A673 (cell line): ENCODE results near the gene PPM1D. TPM values are rescaled to one million over a fixed set of nuclear protein-coding genes. Genes with fewer than 3 reads are reported as not detected.

Source experiments
- BruUV-seq: library from RNA; stranded (reverse); fragments of 400-500 nt; replicated peaks from 2 replicates; lab custom pipeline; 2021; lab: Mats Ljungman, UMichigan
- CTCF ChIA-PET: fragments of 300-600 bp; sonication (Branson Sonifier 250); formaldehyde crosslinking; loops from one replicate; lab custom pipeline; 2022; ENCODE audit warnings: antibody characterized with exemption; lab: Charles Lee
- POLR2A ChIA-PET: fragments of 300-600 bp; sonication (Branson Sonifier 250); formaldehyde crosslinking; loops from one replicate; lab custom pipeline; 2022; ENCODE audit warnings: antibody characterized with exemption; ENCODE audit not compliant: low non-redundant PET; lab: Charles Lee
- DNase-seq: peaks from one replicate; pipeline ENCODE4 v3.0.0-alpha.2; 2015; ENCODE audit warnings: low spot score
- H3K27ac ChIP-seq: fragments of 200-600 bp; sonication (generic); 2 replicates; pipeline ENCODE4 v1.5.1; 2016; ENCODE audit warnings: mixed run types, low read depth, mild to moderate bottlenecking, mixed read lengths, antibody characterized with exemption, low read length; ENCODE audit not compliant: poor library complexity, severe bottlenecking
- H3K27me3 ChIP-seq: fragments of 200-600 bp; sonication (generic); replicated peaks from 2 replicates; pipeline ENCODE4 v1.6.1; 2017; ENCODE audit warnings: mixed run types, low read depth, mild to moderate bottlenecking, mixed read lengths, antibody characterized with exemption, low read length; ENCODE audit not compliant: insufficient read depth, poor library complexity
- H3K36me3 ChIP-seq: fragments of 200-600 bp; sonication (generic); 2 replicates; pipeline ENCODE4 v1.6.1; 2016; ENCODE audit warnings: mixed run types, mild to moderate bottlenecking, mixed read lengths, antibody characterized with exemption, low read length; ENCODE audit not compliant: insufficient read depth, poor library complexity, severe bottlenecking
- H3K4me1 ChIP-seq: fragments of 200-600 bp; sonication (generic); 2 replicates; pipeline ENCODE4 v1.6.1; 2017; ENCODE audit warnings: mixed run types, mild to moderate bottlenecking, mixed read lengths, antibody characterized with exemption, low read length; ENCODE audit not compliant: insufficient read depth, poor library complexity, severe bottlenecking
- H3K4me3 ChIP-seq: fragments of 200-600 bp; sonication (generic); 2 replicates; pipeline ENCODE4 v1.5.1; 2016; ENCODE audit warnings: low read depth, mixed run types, mild to moderate bottlenecking, mixed read lengths, low read length; ENCODE audit not compliant: poor library complexity, severe bottlenecking
- H3K9me3 ChIP-seq: fragments of 200-600 bp; sonication (generic); 2 replicates; pipeline ENCODE4 v1.6.1; 2016; ENCODE audit warnings: mixed run types, low read depth, mild to moderate bottlenecking, mixed read lengths, antibody characterized with exemption, low read length; ENCODE audit not compliant: poor library complexity, severe bottlenecking
- EZH2 ChIP-seq: fragments of 200-600 bp; sonication (generic); IDR thresholded peaks from 2 replicates; pipeline ENCODE4 v1.6.1; 2017; ENCODE audit warnings: borderline replicate concordance, low read depth, mild to moderate bottlenecking, mixed read lengths, antibody characterized with exemption, low read length; ENCODE audit not compliant: poor library complexity, severe bottlenecking
- intact Hi-C: fragments of 100-400 bp; cut with micrococcal nuclease; formaldehyde crosslinking; loops from one replicate; pipeline ENCODE4 v1.10.0; 2022; ENCODE audit not compliant: unreplicated experiment
- total RNA-seq: library from RNA; stranded (reverse); gene quantifications from 2 replicates; pipeline ENCODE4 v1.2.3, GENCODE V29; 2021
- TF ChIP-seq, protein P1 (sequence below): fragments of 300-800, 200-600 bp; sonication (generic); conservative IDR thresholded peaks from 2 replicates; pipeline ENCODE4 v1.5.1; 2017; ENCODE audit warnings: low read depth, mild to moderate bottlenecking, antibody characterized with exemption, low read length, moderate library complexity, mixed read lengths

PPM1D gene
- total RNA-seq, 1 experiment from 2014 or later: 17.8 TPM

GRCh38 chr17:60559995-60560859 is 39.8 kb upstream of the PPM1D start:
- CTCF ChIA-PET: interaction anchor here (1.7 kb wide), 1 partner anchor 9 kb away, joined by 6 read pairs; no protein-coding TSS in a partner anchor
- no peak for DNase-seq
- BruUV-seq: no TSS peak
- H3K4me1 ChIP-seq: no peaks in the 10 kb centered on the region
- H3K27ac ChIP-seq: no peak overlapping the region
- POLR2A ChIA-PET: no interaction called here
- intact Hi-C loops: no loop called here
- no peaks in the 10 kb centered on the region for H3K27me3 ChIP-seq
- no peak overlapping the region for H3K4me3 ChIP-seq
- TF ChIP-seq EZH2: no peak
- TF ChIP-seq, protein P1, sequence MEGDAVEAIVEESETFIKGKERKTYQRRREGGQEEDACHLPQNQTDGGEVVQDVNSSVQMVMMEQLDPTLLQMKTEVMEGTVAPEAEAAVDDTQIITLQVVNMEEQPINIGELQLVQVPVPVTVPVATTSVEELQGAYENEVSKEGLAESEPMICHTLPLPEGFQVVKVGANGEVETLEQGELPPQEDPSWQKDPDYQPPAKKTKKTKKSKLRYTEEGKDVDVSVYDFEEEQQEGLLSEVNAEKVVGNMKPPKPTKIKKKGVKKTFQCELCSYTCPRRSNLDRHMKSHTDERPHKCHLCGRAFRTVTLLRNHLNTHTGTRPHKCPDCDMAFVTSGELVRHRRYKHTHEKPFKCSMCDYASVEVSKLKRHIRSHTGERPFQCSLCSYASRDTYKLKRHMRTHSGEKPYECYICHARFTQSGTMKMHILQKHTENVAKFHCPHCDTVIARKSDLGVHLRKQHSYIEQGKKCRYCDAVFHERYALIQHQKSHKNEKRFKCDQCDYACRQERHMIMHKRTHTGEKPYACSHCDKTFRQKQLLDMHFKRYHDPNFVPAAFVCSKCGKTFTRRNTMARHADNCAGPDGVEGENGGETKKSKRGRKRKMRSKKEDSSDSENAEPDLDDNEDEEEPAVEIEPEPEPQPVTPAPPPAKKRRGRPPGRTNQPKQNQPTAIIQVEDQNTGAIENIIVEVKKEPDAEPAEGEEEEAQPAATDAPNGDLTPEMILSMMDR: no peak
- peaks cover 4% of the 10 kb centered on the region for H3K9me3 ChIP-seq
- no peaks in the 10 kb centered on the region for H3K36me3 ChIP-seq

- H3K27ac ChIP-seq: no peak overlapping the region
- no peak for TF ChIP-seq EZH2
- TF ChIP-seq, protein P1: no peak
- no TSS peak for BruUV-seq
- H3K9me3 ChIP-seq: peaks cover 4% of the 10 kb centered on the region
- DNase-seq: no peak
- POLR2A ChIA-PET: no interaction called here
- H3K27me3 ChIP-seq: no peaks in the 10 kb centered on the region
- intact Hi-C loops: no loop called here
- CTCF ChIA-PET: interaction anchor here (1.7 kb wide), 1 partner anchor 9 kb away, joined by 6 read pairs; no protein-coding TSS in a partner anchor
- H3K4me3 ChIP-seq: no peak overlapping the region
- H3K36me3 ChIP-seq: no peaks in the 10 kb centered on the region
- H3K4me1 ChIP-seq: no peaks in the 10 kb centered on the region
Measured at GRCh38 chr17:60560860-60561257, 39.1 kb upstream of the PPM1D start.

DNA sequence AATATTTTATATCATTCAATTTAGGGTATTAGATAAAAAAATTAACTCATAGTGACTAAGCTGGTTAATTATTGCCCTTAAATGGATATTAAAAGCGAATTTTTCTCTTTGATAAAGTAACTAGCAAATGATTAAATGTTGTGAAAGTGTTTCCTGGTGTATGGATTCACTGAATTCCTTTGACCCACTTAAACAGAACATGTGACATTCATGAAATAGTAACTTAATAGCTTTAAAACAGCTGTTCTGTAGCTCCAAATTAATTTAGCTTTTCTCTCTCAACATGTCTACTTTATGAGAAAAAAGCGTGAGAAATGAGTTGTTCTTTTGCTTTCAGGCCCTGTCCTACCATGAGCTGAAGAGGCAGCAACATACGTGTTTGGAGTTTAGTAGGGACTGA is 37.6 kb upstream of the PPM1D start:
- POLR2A ChIA-PET: no interaction called here

More for the DNA sequence above, 37.6 kb upstream of the PPM1D start:
- CTCF ChIA-PET: no interaction called here
- Histone ChIP-seq H3K9me3 (peaks cover 4% of the 10 kb centered on the region), H3K27me3 (no peaks in the 10 kb centered on the region), H3K4me3 (no peak overlapping the region), H3K27ac (no peak overlapping the region), H3K36me3 (no peaks in the 10 kb centered on the region), H3K4me1 (no peaks in the 10 kb centered on the region)
- DNase-seq: no peak
- BruUV-seq: no TSS peak
- intact Hi-C loops: no loop called here
- TF ChIP-seq EZH2: no peak
- TF ChIP-seq, protein P1: no peak
